Esophagus squamous epithelium (tissue), 4 donors: ENCODE results near the gene COQ8A.

Experiments
- CTCF ChIP-seq, 6 experiments: fragments of 450-650 bp in 4 of 6; fragments of 200-600 bp in 2 of 6; sonication (generic) in 2 of 6; IDR thresholded peaks; one replicate each; pipeline ENCODE4 v1.5.1; 2016 to 2019; ENCODE audit warnings: antibody characterized with exemption in 6 of 6, mild to moderate bottlenecking in 4 of 6, moderate library complexity in 4 of 6
- POLR2A ChIP-seq, 4 donors: fragments of 450-650 bp; IDR thresholded peaks; one replicate each; pipeline ENCODE4 v1.6.1; 2017; ENCODE audit warnings: antibody characterized with exemption in 4 of 4, mild to moderate bottlenecking in 4 of 4, moderate library complexity in 3 of 4

GRCh38 chr1:226948480-226948879 lies 8.4 kb downstream of the COQ8A start:
- TF ChIP-seq CTCF (IDR thresholded peaks at IDR 0.05) (no peak), POLR2A (IDR thresholded peaks at IDR 0.05) (no peak)
